ENCODE measurements around the gene SCGB2B2.
"Not testable (repeated sequence)": the region's sequence is repeated elsewhere in the genome, so short reads cannot be mapped to it uniquely, and the experiment has no call there.

SCGB2B2 gene

GRCh38 chr19:34668690-34669089 is 8.3 kb downstream of the SCGB2B2 start:
- not testable (repeated sequence) for DNase-seq (ENCODE audit: low spot score)

- DNase-seq (ENCODE audit: low spot score), result not testable (repeated sequence)
These were observed 8.8 kb downstream of the SCGB2B2 start for GRCh38 chr19:34668077-34668689.

GRCh38 chr19:34667349-34668076 is 9.4 kb downstream of the SCGB2B2 start:
- DNase-seq (ENCODE audit: low spot score), result peak; percentile 24

GRCh38 chr19:34666958-34667265 is 10.0 kb downstream of the SCGB2B2 start:
- no peak for DNase-seq (ENCODE audit: low spot score)

- no peak for DNase-seq (ENCODE audit: low spot score)
These were observed 10.6 kb downstream of the SCGB2B2 start for GRCh38 chr19:34666200-34666957.

GRCh38 chr19:34665275-34665674 is 11.7 kb downstream of the SCGB2B2 start:
- not testable (repeated sequence) for DNase-seq (ENCODE audit: low spot score)

- DNase-seq (ENCODE audit: low spot score), result no peak
These were observed 12.1 kb downstream of the SCGB2B2 start for GRCh38 chr19:34664870-34665269.

- no peak for DNase-seq (ENCODE audit: low spot score)
These were observed 12.8 kb downstream of the SCGB2B2 start for GRCh38 chr19:34664168-34664567.

- peak; percentile 28 for DNase-seq (ENCODE audit: low spot score)
These were observed 14.0 kb downstream of the SCGB2B2 start for GRCh38 chr19:34662919-34663318.

- DNase-seq (ENCODE audit: low spot score), result no peak
These were observed 15.6 kb downstream of the SCGB2B2 start for GRCh38 chr19:34661357-34661756.

GRCh38 chr19:34655651-34656050 is 21.3 kb downstream of the SCGB2B2 start:
- no peak for DNase-seq (ENCODE audit: low spot score)

GRCh38 chr19:34654796-34655195 is 22.2 kb downstream of the SCGB2B2 start:
- DNase-seq (ENCODE audit: low spot score), result no peak

GRCh38 chr19:34651747-34652146 is 25.2 kb downstream of the SCGB2B2 start:
- no peak for DNase-seq (ENCODE audit: low spot score)

- peak; percentile 82 for DNase-seq (ENCODE audit: low spot score)
These were observed 26.9 kb downstream of the SCGB2B2 start for GRCh38 chr19:34649886-34650543.

GRCh38 chr19:34645551-34645950 is 31.4 kb downstream of the SCGB2B2 start:
- no peak for DNase-seq (ENCODE audit: low spot score)

GRCh38 chr19:34644991-34645461 is 31.9 kb downstream of the SCGB2B2 start:
- no peak for DNase-seq (ENCODE audit: low spot score)

GRCh38 chr19:34642241-34642640 is 34.7 kb downstream of the SCGB2B2 start:
- DNase-seq (ENCODE audit: low spot score), result no peak

GRCh38 chr19:34639491-34640085 is 37.4 kb downstream of the SCGB2B2 start:
- peak; percentile 63 for DNase-seq (ENCODE audit: low spot score)

- no peak for DNase-seq (ENCODE audit: low spot score)
These were observed 43.2 kb downstream of the SCGB2B2 start for GRCh38 chr19:34633802-34634201.
